Stimulated activated CD8-positive, alpha-beta memory T cell treated with anti-CD3 and anti-CD28 coated beads, Interleukin-15, amount 100 ng/mL, for 48 hours (primary cell): ENCODE measurements around the gene DYNC2I2.
"Not testable (repeated sequence)": the region's sequence is repeated elsewhere in the genome, so short reads cannot be mapped to it uniquely, and the experiment has no call there.

Experiments used
- DNase-seq, 2 donors: peaks; one replicate each; pipeline ENCODE4 v3.0.0-alpha.2; 2020; ENCODE audit warnings: low read depth in 2 of 2

The DYNC2I2 gene

DNA sequence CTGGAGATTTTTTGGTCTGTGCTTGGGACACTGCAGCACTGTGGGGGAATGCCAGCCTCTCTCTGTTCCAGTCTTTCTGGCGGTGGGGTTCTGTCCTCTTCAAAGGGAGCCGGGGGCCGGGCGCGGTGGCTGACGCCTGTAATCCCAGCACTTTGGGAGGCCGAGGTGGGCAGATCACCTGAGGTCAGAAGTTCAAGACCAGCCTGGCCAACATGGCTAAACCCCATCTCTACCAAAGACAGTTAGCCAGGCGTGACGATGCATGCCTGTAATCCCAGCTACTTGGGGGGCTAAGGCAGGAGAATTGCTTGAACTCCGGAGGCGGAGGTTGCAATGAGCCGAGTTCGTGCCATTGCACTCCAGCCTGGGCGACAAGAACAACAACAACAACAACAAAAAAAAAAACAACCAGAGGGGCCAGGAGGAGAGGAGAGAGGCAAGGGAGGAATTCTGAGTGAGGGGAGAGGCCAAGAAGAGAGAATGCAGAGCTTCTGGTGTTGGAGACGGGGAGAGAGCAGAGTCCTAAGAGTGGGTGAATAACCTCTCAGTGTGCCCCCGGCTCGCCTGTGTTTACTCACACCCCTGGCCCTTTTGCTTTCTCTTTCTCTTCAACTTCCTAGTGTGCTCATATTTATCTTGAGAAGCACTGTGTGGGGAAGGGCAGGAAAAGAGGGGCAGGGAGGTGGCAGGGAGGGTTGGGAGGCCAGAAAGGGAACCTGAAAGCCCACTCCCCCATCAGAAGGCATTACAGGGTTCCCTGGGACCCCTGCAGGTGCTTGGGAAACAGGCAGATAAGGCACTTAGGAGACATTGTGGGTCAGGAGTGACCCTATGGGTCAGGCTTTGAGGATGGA, 29.2 kb upstream of the DYNC2I2 start:
- no peak for DNase-seq

DNA sequence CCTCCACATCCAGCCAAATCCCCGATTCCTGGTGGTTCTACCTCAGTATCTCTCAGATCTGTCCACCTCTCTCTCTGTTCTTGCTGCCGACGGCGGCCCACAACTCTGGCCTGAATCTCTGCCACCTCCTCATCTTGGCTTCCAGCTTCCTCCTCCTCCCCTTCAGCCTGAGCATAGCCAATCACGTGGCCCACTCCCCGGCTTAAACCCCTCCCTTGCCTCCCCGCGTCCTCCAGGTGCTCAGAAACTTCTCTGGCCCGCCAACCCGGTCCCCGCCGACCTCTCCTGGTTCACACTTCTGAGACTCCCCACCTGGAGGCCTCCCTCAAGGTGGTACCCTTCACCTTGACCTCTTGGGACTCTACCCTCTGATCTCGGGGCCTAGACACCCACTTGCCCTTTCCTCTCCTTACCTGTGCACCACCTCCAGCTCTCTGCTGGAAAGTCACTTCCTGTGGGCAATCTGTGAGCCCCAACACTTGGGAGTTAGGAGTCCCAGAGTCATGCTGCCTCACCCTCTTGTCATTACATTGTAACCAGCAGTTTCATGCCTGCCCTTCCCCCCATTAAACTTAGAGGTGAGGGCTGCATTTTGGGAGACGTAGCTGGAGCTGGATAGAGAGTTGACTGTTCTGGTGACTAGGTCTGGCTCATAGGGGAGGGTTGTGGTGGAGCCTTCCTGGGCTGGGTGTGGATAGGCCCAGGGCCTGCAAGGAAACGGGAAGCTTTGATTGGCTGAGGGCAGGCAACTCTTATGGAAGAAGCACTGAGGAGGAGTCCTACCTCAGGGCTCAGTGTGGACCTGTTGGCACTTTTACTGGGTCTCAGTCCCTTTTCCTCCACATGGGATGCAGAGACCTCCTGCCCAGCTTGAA, 27.9 kb upstream of the DYNC2I2 start:
- DNase-seq, result peak; percentile 71 to 73

DNA sequence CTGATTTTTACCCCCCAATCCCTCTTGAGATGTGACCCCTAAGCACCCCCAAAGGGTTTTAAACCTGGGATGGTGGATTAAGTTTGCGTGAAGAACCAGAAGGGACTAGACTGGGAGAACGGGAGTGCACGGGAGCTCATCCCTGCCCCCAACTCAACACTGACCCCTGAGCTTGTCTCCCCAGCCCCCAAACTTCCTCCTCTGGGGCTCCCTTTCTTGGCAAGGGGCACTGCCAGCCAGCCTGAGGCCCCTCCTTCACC, 27.3 kb upstream of the DYNC2I2 start:
- no peak for DNase-seq

DNA sequence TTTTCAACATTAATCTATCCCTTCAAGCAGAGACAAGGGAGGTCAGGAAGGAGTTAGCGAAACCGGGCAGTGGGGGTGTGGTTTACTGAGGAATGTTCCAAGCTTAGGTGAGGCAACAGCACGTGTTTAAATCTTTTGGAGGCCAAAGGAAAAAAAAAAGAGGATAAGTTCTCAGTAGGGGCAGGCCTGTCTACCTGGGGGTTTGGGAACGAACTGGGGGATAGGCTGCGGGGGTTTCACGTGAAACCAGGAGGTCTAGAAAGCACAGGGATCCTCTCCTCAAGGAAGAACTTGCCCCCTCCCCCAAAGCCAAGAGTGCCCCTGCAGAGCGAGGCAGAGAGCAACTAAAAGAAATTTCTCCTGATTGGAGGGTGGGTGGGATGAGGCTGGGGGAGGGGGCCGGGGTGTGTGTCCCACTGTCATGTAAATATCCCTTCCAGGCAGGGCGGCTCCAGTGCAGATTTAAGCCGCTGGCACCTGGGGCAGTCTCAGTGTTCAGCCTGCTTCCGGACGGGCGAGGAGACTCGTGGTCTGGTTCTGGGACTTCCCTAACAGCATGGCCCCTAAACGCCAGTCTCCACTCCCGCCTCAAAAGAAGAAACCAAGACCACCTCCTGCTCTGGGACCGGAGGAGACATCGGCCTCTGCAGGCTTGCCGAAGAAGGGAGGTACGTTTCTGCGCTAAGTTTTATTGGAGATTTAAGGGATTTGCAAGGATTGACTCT, 26.9 kb upstream of the DYNC2I2 start:
- peak in 1 of 2 donors; percentile 31 for DNase-seq

DNA sequence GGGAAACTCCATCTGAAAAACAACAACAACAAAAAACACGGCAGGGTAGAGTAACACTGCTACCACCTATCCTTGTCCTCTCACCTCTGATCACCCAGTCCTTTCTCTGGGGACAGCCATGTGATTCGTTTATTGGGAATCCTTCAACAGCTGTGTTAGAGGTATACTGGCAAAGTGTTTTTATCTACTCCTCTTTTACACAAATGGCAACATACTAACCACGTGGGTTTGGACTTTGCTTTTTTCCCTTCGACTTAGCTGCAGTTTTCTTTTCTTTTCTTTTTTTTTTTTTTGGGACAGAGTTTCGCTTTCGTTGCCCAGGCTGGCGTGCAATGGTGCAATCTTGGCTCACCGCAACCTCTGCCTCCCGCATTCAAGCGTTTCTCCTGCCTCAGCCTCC, 21.1 kb upstream of the DYNC2I2 start:
- DNase-seq, result no peak

DNA sequence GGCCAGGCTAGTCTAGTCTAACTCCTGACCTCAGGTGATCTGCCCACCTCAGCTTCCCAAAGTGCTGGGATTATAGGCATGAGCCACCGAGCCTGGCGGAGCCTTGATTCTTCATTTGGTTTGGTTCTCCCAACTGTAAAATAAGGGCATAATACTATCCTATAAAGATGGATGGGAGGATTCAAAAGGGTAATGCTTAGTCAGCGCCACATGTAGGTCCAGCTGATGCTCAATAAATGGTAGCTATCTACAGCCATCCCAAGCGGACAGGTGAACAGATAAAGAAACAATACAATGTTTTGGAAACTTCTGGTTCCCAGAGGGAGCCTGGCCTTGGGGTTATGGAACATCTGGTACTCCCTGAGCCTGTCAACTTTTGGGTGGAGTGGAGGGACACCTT, 18.7 kb upstream of the DYNC2I2 start:
- no peak for DNase-seq

DNA sequence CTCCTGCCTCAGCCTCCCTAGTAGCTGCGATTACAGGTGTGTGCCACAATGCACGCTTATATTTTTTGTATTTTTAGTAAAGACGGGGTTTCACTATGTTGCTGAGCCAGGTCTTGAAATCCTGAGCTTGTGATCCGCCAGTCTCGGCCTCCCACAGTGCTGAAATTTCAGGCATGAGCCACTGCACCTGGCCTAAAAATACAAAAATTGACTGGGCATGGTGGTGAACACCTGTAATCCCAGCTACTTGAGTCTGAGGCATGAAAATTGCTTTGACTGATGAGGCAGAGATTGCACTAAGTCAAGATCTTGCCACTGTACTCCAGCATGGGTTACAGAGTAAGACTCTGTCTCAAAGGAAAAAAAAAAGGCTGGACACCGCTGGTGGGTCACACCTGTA, 13.1 kb upstream of the DYNC2I2 start:
- DNase-seq, result no peak

DNA sequence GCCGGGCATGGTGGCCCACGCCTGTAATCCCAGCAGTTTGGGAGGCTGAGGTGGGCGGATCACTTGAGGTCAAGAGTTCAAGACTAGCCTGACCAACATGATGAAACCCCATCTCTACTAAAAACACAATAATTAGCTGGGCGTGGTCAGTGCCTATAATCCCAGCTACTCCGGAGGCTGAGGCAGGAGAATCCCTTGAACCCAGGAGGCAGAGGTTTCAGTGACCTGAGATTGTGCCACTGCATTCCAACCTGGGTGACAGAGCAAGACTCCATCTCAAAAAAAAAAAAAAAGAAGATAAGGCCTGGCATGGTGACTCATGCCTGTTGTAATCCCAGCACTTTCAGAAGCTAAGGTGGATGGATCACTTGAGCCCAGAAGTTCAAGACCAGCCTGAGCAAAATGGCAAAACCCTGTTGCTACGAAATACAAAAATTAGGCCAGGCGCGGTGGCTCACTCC, 9.9 kb upstream of the DYNC2I2 start:
- not testable (repeated sequence) for DNase-seq

DNA sequence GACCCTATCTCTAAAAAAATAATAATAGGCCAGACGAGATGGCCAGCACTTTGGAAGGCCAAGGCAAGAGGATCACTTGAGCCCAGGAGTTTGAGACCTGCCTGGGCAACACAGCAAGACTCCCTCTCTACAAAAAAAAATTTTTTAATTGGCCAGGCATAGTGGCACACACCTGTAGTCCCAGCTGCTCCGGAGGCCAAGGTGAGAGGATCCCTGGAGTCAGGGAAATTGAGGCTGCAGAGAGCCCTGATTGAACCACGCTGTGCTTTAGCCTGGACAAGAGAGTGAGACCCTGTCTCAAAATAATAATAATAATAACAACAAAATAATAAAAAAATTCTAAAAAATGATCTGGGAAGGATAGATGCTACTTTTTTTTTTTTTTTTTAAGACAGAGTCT, 1.1 kb upstream of the DYNC2I2 start:
- DNase-seq, result no peak

DNA sequence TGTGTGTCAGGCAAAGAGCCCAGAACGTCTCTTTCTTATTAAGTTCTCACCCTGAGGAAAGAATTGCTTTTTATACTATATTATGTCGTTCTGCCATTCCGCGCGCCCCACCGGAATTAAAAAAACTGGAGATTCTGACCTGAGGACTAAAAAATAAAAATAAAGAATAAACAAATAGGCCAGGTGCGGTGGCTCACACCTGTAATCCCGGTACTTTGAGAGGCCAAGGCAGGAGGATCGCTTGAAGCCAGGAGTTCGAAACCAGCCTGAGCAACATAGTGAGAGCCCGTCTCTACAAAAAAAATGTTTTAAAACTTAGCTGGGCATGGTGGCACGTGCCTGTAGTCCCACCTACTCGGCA, 677 bp upstream of the DYNC2I2 start:
- no peak for DNase-seq

DNA sequence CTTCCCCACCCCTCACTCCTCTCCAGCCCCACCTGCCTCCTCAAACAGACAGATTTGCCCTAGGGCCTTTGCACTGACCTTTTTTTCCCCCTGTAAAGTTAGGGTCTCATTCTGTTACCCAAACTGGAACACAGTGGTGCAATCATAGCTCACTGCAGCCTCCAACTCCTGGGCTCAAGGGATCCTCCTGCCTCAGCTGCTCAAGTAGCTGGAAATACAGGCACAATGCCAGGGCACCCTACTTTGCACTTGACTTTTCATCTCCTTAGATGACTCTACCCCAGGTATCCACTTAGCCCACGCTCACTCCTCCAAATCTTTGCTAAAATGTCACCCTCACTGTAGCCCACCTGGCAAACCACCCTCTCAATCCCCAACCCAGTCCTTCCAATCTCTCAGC, 2.2 kb downstream of the DYNC2I2 start:
- no peak for DNase-seq

DNA sequence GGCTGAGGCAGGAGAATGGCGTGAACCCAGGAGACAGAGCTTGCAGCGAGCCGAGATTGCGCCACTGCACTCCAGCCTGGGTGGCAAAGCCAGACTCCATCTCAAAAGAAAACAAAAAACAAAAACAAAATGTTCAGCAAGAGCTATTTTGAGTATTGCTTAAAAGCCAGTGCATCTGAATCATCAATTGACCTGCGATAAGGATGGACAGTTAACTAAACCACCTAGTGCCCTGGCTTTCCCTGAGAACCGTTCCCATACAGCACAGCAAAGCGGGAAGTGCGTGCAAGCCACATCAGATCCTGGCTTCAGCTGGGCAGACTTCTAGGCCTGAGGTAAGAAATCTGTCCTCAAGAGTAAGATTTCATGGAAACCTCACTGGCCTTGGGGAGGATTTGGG, 2.7 kb downstream of the DYNC2I2 start:
- no peak for DNase-seq

DNA sequence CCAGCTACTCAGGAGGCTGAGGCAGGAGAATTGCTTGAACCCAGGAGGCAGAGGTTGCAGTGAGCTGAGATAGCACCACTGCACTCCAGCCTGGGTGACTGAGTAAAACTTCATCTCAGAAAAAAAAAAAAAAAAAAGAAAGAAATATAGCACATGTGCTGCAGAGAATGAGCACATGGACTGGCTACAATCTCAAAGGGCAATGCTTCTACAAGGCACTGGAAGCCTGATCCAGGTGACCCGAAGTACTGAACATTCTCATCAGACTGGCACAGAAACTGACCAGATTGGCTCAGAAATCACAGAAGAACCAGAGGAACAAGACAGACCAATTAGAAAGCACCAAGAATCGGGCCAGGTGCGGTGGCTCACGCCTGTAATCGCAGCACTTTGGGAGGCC, 4.8 kb downstream of the DYNC2I2 start:
- DNase-seq, result no peak

DNA sequence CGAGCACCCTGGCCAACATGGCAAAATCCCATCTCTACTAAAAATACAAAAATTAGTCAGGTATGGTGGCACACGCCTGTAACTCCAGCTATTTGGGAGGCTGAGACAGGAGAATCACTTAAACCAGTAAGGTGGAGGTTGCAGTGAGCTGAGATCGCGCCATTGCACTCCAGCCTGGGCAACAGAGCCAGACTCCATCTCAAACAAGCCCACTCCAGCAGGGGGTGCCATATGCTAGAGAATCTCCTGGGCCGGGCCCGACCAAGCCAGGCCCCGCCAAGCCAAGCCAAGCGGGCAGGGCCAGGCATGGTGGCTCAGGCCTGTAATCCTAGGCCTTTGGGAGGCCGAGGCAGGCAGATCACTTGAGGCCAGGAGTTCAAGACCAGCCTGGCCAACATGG, 8.4 kb downstream of the DYNC2I2 start:
- peak; percentile 27 to 51 for DNase-seq

DNA sequence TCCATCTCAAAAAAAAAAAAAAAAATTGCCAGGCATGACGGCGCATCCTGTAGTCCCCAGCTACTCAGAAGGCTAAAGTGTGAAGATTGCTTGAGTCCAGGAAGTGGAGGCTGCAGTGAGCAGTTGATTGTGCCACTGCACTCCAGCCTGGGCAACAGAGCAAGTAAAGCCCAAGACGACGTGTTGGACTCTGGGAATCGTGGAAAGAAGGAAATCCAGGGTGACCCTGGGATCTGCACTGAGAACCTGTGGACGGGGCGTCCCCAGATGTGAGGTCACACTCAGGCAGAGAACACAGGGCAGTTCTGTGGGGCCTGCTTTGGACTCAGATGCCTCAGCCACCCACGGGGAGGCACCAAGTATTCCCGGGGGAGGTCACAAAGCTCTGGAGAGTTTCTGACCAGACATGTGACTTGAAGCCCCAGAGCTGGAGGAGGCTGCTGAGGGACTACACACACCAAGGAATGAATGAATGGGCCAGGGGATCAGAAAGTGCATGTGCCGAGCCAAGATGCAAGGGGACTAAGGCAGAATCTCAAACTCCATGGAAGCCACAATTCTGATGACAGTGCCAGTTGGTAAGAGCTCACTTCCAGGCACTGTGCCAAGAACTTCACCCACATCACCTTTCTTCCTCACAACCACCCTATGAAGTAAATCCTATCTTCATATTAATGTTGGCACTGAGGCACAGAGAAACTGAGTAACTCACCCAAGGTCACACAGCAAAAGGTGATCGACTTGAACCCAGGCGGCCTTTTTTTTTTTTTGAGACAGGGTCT, 12.9 kb downstream of the DYNC2I2 start:
- no peak for DNase-seq

DNA sequence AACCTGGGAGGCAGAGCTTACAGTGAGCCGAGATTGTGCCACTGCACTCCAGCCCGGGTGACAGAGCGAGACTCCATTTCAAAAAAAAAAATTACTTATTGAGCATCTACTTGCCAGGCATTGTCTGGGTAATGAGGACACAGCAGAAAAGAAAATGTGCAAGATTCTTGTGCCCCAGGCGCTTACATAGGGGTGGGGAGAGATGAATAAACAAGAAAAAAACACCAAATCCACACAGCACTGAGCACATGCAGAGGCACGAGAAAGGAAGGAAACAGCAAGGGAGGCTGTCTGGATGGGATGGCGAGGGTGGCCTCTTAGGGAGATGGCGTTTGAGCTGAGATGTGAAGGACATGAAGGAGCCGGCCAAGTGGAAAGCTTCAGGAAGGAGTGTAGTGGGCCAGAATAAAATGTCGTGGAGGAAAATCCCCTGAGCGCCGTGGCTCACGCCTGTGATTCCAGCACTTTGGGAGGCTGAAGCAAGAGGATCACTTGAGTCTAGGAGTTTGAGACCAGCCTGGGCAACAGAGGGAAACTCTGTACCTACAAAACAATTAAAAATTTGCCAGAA, 13.9 kb downstream of the DYNC2I2 start:
- no peak for DNase-seq

DNA sequence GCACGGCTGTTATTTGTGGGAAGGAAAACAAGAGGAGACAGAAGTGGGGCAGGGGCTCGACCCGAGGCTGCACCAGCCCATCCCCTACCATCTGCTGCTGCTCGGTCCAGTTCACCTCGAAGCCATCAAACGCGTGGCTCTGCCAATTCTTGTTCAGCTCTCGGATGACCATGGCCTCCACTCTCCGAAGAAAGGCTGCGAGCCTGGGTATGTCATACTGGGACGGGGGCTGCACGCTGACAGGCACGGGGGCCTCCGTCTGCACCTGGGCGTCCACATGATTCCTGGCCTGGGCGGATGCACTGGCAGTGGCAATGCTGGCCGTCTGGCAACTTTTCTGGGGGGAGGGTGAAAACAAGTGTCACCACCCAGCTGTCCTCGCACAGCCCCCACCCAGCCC, 16.0 kb downstream of the DYNC2I2 start:
- no peak for DNase-seq

DNA sequence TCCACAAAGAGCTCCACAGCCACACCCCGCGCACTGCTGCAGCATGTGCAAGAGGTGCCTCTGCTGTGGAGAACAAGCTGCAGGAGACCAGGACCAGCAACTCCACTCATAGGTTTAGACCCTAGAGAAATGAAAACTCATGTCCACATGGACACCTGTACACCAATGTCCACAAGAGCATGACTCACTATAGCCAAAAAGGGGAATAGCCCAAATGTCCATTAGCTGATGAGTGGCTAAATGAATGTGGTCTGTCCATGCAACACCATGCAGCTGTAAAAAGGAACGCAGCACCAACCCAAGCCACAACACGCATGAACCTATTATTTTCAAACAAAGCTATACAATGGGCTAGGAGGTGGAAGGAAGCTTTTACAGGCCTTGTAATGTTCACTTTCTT, 18.1 kb downstream of the DYNC2I2 start:
- no peak for DNase-seq

DNA sequence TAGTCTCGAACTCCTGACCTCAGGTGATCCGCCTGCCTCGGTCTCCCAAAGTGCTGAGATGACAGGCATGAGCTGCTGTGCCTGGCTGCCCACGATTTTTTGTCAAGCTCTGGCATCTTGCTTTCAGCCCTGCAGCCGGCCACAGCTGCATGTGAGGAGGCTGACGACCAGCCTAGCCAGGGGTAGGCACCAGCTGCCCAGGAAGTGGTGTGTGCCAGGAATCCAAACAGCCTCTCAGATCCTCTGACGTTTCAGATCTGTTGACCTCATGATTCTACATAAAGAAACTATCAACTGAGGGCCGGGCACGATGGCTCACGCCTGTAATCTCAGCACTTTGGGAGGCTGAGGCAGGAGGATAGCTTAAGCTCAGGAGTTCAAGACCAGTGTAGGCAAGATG, 19.0 kb downstream of the DYNC2I2 start:
- no peak for DNase-seq

DNA sequence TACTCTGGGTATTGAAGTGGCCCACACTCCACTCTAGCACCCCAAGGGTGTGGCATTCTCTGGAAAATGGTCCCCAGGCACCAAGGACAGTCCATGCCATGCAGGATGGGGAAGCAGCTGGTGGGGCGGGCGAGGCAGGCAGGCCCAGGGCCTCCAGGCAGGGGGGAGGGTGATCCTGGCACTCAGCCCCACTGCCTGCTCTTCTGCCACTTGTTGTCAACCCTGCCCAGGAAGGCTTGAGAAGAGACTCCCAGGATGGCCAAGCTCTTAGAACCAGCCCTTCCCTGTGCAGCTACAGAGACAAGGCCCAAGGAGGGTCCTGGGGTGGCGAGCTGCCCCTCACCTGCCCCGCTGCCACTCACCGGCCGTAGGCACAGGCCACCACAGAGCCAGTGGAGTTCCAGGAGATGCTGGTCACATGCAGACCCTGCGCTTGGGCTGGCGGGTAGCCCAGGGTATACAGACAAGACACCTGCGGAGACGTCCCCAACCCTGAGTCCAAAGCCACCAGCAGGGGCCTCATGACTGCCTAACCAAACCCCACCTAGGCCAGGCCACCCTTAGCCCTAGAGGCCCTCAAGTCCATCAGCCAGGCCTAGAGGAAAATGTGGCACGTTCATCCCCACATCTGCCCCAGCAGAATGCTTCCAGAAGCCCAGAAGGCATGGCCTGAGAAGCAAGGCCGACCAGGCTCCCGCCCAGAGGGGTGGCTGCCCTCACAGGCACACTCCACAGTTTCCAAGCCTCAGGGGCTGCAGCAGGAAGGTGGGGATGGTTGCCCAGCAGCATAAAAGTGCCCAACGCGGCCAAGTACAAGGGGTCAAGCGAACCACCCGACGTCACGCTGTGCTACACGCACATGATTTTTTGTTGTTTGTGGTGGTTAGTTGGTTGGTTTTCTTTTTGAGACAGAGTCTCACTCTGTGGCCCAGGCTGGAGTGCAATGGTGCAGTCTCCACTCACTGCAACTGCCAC, 19.8 kb downstream of the DYNC2I2 start:
- no peak for DNase-seq
